ENCODE data around the gene USP19. TPM values are rescaled to one million over a fixed set of nuclear protein-coding genes. Genes with fewer than 3 reads are reported as not detected.

Gene USP19
- polyA plus RNA-seq, 3 donors: 61.3 to 66.0 (median 61.4) TPM

DNA sequence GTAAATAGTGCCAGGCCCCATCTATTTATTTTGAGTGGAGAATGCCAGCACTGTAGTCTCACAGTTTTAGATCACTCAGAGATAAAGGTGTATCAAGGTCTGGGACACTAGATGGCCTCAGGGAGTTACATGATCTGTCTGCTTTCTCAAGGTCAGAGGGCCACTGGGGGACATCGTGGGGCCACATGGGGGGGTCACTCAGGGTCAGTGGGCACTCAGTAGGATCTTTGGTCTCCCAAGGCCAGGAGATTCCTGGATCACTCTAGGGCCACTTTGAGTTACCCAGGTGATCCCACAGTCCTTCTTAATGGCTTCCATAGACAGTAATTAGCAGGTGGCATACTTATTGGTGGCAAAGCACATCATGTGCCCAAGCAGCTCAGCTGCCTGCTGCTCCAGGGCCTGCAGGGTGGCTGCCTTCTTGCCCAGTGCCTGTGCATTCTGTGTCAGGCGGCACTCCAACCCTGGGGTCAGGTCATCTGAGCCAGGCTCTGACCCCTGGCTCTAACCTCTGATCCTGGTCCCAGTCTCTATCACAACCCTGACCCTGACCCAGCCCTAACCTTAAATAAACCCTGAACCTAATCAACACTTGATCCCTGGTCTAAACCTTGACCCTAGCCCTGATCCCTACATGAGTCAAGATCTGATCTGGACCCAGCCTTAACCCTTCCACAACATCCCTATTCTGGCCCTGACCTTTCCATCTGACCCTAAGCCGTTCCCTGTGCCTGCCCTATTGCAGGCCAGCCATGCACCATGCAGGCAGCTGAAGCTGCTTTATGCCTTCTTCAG lies 14.0 kb upstream of the USP19 start:
- DNase-seq: no peak

DNA sequence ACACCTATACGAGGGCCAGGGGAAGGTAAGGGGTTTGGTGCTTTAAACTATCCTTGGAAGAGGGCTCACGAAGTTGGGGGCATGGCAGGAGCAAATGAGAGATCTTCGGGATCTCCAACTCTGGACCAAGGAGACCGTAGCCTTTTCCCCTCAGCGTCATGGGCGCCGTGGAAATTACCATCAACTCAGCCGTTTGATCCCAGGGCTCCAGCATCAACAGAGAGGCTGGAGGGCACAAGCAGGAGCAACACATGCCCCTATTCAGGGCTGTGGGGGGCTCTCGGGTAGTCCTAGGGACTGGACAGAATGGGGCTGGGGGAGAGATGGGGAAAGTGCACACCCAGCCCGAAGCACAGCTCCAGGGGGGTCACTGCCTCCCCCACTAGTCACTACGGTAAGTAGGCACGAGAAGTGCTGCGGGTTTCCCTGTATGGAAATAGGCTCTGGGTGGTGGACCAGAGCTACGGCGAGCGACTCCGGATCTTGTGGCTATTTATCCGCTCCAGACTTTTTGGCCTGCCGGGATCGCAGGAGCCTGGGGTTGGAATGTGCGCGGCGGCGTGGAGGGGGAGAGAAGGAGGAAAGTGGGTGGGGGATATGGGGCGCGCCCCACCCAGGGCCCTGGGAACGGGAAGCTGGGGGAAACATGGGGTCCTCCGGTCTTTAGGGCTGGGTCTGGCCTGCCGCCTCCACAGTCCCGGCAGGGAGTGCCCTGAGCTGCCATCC lies 12.8 kb upstream of the USP19 start:
- DNase-seq: peak; percentile 92

DNA sequence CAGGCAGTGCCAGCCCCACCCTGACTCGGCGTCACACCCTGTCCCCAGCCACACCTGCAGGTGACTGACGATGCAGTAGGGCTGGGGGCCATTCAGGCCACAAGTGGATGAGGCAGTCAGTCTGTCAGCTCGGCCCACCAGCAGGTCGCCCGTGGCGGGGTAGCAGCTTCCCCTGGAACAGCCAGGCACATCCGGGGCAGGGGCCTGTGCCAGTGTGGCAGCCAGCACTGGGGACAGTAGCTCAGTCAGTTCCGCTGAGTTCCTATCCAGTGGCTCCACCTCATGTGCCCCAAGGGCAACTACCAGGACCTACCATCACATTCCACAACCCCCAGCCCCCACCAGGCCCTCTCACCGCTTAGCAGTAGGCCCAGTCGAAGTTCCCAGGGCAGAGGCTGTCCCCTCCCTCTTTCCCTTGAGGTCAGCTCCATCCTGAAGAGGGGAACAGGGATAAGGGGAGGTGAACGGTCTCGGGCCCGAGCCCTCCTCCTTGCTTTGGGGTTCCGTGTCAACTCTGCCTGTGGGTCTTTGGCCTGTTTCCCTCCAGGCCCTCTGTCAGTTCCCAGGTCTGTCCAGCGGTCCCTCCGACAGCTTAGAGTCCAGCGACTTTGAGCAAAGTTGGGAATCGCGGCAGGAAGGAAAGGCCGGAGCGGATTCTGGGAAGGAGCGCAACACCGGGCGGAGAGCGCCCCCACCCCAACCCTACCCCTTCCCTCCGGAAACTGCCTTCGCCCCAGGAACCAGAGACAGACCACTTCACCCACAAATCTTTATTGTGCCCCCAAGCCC lies 12.0 kb upstream of the USP19 start, which contains the start of gene LAMB2:
Gene LAMB2 (minus strand): TSS at position 614 of the 789 bp plus-strand sequence. CDS start 183 bp downstream, at position 431.
- DNase-seq: peak; percentile 82

DNA sequence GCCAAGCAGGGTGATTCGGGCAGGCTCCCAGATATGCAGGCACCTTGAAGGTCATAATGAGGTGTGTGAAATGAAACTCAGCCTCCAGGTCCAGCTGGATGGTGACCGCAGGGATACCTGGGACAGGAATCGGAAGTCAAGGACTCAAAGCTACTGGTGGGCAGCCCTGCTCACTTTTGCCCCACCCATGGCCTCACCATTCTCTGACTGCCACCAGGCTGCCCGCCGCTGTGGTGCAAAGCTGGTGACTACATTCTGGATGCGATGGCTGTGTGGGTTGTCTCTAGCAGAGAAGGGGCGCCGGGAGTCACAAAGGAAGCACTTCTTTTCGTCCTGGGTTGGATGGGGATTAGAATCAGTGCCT lies 11.4 kb upstream of the USP19 start:
- DNase-seq: no peak

DNA sequence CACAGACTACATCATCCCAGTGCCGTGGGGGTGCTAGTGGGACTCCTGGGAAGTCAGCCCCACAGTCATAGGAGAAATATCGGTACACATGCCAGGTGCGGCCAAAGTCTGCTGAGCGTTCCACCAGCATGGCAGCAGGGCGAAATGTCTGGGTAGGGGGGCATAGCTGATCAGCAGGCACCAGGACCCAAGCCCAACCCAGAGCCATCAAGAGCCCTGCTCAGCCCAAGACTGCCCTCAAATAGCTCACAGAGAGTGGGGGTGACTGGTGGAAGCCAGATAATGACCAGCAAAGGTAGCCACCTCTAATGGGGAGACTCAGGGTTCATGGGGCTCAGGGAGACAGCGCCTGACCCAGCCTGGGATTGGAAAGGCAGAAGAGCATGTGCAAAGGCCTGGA lies 11.0 kb upstream of the USP19 start:
- no peak for DNase-seq

DNA sequence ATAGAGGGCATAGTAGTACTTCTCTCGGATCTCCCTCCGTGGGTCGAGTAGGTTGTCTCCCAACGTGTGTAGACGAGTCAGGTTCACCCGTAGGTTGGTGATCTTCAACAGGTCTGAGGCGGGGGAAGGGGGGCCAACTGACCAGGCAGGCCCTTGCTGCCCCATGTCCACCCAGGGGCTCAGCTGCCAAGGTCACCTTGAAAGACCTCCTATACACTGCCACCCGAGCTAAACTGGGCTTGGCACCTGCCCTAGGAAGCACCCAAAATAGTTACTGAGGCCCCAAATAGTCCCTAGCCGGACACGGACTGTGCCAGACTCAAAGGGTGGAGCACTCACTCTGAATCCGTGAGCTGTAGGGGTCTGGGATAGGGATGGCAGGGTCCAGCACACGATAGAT lies 10.4 kb upstream of the USP19 start:
- DNase-seq: no peak

DNA sequence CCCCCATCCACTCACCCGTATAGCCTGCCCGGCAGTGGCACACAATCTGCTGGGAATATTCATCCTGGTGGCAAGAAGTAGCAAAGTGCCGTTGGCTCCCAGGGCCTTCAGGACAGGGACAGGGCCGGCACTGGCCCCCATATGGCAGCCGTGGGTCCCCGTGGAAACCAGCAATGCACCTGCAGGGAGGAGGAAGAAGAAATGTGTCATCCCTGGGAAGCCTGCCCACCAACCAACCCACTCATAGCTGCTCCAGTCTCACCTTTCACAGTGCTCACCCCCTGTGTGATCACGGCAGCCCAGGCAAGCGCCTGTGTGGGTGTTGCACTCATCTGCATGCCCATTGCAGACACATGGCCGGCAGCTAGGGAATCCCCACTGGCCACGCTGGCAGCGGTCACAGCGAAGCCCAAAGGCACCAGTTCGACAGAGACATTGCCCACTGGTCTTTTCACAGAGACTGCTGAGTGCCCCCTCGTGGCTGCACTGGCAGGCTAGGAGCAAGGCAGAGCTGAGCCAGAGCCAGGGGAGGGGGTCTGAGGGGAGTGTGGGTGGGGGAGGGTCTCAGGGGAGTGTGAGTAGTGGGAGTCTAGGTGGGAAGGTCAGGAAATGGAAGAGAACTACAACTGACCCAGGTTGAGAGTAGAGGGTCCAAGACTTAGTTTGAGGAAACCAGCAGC lies 4.5 kb upstream of the USP19 start:
- DNase-seq: no peak

DNA sequence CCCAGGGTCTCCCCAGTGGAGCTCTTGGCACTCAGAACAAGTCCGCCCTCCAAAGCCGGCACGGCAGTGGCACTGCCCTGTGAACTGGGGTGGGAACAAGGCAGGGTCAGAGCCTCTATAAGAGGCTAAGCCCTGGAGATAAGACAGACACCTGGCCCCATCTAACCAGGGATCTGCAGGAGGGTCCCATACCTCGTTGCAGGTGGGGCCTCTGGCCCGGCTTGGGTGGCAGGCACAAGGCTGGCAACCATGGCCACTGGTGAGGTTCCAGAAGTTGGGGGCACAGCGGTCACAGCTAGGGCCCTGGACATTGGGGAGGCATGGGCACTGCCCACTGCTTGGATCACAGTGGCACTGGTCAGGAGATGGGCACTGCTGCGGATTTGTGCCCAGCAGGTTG lies 3.6 kb upstream of the USP19 start:
- DNase-seq: no peak

DNA sequence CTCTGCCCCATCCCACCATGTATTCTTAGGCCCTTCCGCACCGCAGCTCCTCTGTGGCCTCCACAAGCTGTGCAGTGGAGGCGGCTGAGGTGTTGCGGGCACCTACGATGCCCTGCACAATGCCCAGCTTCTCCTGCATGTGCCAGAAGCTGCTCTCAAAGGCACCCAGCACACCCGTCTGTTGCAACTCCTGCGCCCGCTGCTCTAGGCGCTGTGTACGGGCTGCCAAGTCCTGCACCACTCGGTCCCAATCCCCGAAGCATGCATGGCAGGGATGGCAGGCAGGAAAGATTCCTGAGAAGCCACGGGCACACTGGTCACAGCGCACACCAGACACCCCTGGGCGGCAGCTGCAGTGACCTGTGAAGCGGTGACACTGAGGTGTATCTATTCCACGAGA lies 3.1 kb upstream of the USP19 start:
- no peak for DNase-seq

DNA sequence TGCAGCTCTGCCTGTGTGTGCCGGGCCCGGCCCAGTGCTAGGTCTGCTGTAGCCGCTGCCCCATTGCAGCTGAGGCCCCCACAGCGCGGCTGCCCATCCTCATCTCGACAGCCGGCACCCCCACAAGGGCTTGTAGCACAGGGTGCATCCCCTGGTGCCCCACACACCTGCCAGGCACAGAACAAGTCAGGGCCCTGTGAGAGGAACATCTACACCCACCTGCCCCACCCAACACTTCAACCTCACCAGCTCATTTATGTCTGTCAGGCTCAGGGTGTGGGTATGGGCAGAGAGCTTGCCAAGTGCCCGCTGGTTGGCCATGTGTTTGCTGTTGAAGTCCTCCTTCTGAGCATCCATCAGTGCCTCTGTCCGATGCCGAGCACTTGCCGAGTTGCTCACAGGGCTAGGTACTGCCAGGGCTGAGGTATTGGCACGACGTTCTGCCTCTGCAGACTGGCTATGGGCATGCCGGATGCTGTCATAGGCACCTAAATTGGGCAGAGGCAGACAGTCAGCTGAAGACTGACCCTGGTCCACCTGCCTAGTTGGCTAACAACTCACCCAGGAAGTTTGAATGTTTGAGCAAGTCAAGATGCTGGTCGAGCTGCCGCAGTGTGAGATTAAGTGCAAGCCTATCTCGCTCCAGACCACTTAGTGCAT lies 2.4 kb upstream of the USP19 start:
- DNase-seq: no peak

DNA sequence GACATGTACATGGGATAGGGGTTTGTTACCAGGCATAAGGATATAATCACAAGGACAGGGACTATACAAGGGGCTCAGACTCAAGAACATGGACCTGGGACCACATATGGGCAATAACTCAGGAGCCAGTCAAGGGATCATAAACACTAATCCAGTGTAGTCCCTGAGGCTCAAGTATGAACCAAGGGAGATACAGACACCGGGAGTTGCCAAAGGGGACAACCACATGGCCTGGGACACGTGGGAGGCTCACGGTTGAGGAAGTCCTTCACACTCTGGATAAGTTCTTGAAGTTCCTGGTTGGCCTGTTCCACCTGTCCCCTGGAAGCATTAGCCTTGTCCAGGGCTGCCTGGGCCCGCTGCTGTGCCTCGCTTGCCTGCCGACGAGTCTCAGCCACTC lies 1.8 kb upstream of the USP19 start:
- no peak for DNase-seq

DNA sequence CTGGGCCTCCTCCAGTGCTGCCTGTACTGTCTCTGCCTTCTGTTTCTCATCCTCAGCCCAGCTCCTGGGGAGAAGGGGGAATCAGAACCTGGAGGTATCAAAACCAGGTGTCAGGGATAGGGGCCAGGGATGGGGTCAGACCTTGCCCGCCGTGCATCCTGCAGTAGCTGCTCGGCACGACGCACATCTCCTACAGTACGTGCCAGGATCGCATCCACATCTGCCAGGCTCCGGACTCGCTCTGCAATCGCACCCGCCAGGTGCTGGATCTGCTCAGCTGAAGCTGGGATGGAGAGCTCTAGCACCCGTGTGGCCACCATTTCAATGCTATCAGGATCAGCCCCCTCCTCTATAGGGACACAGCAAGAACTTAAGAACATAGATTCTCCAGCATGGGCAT lies 1.4 kb upstream of the USP19 start:
- no peak for DNase-seq

DNA sequence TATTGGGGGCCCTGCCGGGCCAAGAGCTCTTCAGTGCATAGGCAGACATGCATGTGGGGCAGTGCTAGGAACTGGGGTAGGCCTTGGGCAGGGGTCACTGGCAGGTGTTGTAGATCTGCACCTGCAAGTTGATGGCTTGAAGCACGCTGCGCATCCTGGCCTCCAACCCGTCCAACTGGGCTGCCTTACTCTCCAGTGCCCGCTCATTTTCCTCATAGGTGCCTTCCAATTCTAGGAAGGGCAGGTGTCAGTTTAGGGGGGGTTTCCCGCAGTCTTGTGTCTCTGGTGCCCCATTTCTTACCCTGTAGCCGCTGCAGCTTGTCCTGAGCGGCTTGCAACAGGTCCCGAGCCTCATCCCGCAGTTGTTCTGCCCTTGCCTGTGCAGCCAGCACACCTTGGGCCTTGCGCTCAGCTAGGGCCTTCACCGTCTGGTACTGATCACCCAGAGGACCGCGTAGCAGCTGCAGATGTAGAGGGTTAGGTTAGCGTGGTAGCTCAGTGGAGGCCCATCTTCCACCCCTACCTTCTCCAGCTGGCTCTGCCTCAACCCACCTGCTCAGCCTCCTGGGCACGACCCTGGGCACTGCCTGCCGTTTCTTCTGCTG lies 611 bp upstream of the USP19 start:
- no peak for DNase-seq

DNA sequence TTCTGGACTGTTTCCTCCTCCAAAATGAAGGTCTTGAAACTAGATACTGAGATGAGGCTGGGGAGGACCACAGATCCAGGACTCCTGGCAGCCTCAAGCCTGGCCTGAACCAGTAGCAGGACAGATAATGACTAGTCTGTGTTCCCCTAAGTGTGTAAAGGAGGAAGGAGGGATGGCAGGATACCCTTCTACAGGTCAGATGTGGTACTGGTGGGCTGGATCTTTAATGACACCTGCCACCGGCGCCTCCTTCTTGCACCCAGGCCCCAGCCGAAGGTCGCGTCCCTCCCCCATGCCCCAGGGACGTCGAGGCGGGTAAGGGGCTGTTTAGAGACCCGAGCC lies 556 bp downstream of the USP19 start:
- no peak for DNase-seq

DNA sequence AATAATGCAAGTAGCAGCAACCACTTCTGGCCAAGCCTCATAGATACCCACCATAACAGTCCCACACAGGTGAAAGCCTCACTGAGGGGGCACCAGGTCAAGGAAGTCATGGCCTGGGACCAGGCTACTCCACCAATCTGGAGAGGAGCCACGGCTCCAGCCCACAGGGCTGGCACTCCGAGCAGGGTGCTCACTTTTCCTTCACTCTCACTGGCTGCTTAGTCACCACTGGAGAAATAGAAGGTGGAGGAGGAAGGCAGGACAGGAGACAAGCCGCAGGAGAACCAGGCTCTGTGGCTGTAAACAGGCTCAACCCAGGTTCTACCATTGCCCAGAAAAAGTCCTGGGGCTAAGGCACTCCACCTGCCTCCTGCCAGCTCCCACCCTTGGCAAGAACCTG lies 1.2 kb downstream of the USP19 start:
- no peak for DNase-seq

DNA sequence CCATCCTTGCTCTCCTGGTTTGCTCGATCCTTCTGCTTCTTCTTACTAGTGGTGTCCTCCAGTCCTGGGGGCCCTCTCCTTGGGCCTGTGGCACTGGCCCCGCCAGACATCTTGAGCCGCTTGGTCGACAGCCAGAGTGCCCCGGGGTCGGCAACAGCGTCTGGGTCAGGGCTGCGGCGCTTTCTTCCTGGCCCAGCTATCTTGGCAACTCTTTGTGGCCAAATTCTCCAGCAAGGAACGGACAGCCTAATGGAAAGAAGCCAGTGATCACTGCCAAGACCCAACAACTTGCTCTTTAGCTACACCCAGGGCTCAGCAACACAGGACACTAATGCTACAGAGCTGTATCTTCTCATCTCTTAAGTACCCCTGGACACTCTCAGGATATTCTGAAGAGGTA lies 1.6 kb downstream of the USP19 start:
- no peak for DNase-seq

DNA sequence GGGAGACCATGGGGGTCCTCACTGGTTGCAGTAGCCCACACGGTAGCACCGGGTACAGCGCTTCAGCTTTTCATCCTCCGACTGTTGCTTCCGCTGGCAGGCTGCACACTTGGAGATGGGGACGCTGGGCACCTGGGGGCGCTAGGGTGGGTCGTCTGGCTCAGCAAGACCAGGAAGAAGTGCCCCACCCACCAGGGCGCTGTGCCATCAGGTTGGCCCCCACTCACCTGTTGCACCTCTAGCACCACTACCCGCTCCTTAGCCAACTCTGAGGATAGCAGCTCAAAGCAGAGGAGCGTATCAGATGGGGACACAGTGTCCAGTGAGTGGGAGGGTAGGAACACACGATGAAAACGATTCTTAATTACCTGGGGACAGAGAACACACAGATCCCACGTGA lies 8.4 kb downstream of the USP19 start:
- no peak for DNase-seq

DNA sequence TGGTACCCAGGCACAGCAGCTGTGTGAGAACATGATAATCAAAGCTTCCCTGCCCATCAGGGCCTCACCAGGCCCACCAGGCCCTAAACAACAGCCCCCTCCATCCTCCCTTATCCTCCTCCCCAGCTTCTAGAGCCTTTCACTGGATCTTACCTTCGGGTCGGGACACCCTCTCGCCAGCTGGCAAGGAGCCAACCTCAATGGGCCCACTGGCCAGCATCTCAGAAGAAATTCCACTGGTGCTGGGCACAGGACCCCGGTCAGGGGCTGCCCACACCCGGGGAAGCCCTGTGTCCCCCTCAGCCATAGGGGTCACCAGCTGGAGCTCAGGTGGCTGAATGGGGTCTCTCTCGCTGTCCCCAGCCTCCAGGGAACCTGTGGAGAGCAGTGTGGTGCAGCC lies 9.3 kb downstream of the USP19 start:
- no peak for DNase-seq

DNA sequence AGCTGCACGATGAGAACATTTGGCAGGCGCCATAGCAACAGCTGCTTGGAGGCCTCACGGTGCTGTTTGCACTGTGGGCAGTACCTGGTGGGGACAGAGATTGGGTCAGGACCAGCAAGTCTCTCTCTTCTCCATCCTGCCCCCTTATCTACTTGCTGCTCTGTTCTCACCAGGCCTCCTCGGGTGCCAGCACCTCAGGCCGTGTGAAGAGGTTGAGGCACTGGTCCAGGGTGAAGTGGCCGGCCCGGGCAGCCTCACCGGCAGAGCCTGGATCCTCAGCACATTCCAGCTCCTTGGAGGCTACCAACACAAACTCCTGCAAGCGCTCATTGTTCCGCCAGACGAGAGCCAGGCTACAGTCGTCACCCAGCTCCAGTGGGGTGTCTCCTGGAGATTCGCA lies 9.8 kb downstream of the USP19 start:
- no peak for DNase-seq

DNA sequence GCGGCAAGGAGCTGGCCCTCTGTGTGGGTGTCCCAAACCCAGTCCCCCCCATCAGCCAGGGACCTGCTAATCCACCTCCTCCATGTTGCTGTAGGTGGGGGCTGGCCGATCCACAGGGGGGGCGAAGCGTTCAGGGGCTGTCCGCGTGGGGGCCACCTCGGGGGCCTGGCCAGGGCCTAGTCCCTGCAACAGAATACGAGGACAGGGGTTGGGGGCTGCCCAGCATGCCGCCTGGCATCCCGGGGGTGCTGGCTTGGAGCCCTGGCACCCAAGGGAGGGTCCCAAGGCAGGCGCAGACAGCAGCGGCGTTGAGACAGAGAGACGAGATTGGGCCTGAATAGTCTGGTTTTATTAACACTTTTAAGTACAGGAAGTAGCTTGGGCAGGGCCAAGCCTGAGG lies 12.3 kb downstream of the USP19 start:
- DNase-seq: no peak

Data from renal pelvis (tissue), 4 donors.